HepG2 (cell line): ENCODE results near the gene ARL4D. TPM values are rescaled to one million over a fixed set of nuclear protein-coding genes. Genes with fewer than 3 reads are reported as not detected.

ENCODE experiments used
- ATAC-seq: fragments of 200-7000 bp; cut with Tn5 transposase; 3 replicates; pipeline ENCODE4 v1.9.1; 2020; ENCODE audit warnings: mild to moderate bottlenecking, moderate library complexity
- Bru-seq: library from RNA; stranded (reverse); fragments of 400-500 nt; gene quantifications from one replicate; lab custom pipeline; 2021; lab: Mats Ljungman, UMichigan
- BruChase-seq, 2 experiments: library from RNA; stranded (reverse); fragments of 400-500 nt; gene quantifications; one replicate each; lab custom pipeline; 2021; lab: Mats Ljungman, UMichigan
- BruUV-seq: library from RNA; stranded (reverse); fragments of 400-500 nt; replicated peaks from 2 replicates; lab custom pipeline; 2021; lab: Mats Ljungman, UMichigan
- CTCF ChIA-PET: fragments of 300-600 bp; formaldehyde crosslinking; extraction: SDS; loops from one replicate; lab custom pipeline; 2021; ENCODE audit warnings: low total read pairs, inconsistent platforms, low intra/inter-chr PET ratio; lab: Yijun Ruan, JAX
- POLR2A ChIA-PET: fragments of 350-600 bp; sonication (Branson Sonifier 250); formaldehyde crosslinking; loops from one replicate; lab custom pipeline; 2020; ENCODE audit warnings: antibody characterized with exemption, inconsistent platforms; lab: Yijun Ruan, JAX
- DNase-seq: peaks from one replicate; pipeline ENCODE4 v3.0.0-alpha.2; 2015; ENCODE audit warnings: low spot score
- FAIRE-seq: peaks from 3 replicates; lab custom pipeline; 2011; peaks lifted over from hg19 to GRCh38; lab: Jason Lieb, UNC
- H2AFZ ChIP-seq: one replicate; pipeline ENCODE4 v1.6.1; 2011; ENCODE audit warnings: low read length, inconsistent platforms
- H3K27ac ChIP-seq: fragments of 300-600 bp; 3 replicates; pipeline ENCODE4 v1.8.0; 2011; ENCODE audit warnings: mixed run types, mild to moderate bottlenecking, mixed read lengths, low read length, inconsistent platforms; ENCODE audit not compliant: insufficient read depth; ENCODE audit errors: extremely low read length
- H3K27me3 ChIP-seq, 2 experiments: fragments of 200-600 bp in 1 of 2; 2 replicates in 1 of 2; 3 replicates in 1 of 2; pipeline versions ENCODE4 v1.6.0 to v1.8.0; 2011; ENCODE audit warnings: low read length in 2 of 2, mild to moderate bottlenecking in 2 of 2, moderate library complexity in 2 of 2, inconsistent platforms in 1 of 2; ENCODE audit not compliant: insufficient read depth in 2 of 2, control insufficient read depth in 1 of 2
- H3K36me3 ChIP-seq, 2 experiments: fragments of 200-600 bp in 1 of 2; replicated peaks in 1 of 2; 2 replicates in 1 of 2; 3 replicates in 1 of 2; pipeline versions ENCODE4 v1.5.1 to v1.8.0; 2011; ENCODE audit warnings: low read length in 2 of 2, inconsistent platforms in 1 of 2; ENCODE audit not compliant: insufficient read depth in 2 of 2, control insufficient read depth in 1 of 2
- H3K4me1 ChIP-seq: 2 replicates; pipeline ENCODE4 v1.5.1; 2012; ENCODE audit warnings: low read length, inconsistent platforms; ENCODE audit not compliant: insufficient read depth
- H3K4me2 ChIP-seq: 2 replicates; pipeline ENCODE4 v1.6.0; 2011; ENCODE audit warnings: low read depth, low read length, inconsistent platforms
- H3K4me3 ChIP-seq, 3 experiments: fragments of 200-600 bp in 1 of 3; sonication (generic), shearing (Covaris generic) in 1 of 3; replicated peaks in 1 of 3; 2 replicates each; pipeline ENCODE4 v1.5.1; 2011 to 2016; ENCODE audit warnings: low read length in 3 of 3, inconsistent platforms in 2 of 3, low read depth in 2 of 3, mild to moderate bottlenecking in 2 of 3, control low read depth in 1 of 3, mixed read lengths in 1 of 3; ENCODE audit not compliant: insufficient read depth in 1 of 3
- H3K79me2 ChIP-seq: one replicate; pipeline ENCODE4 v1.6.1; 2011; ENCODE audit warnings: low read length, inconsistent platforms; ENCODE audit not compliant: insufficient read depth
- H3K9ac ChIP-seq: 2 replicates; pipeline ENCODE4 v1.6.0; 2011; ENCODE audit warnings: mild to moderate bottlenecking, low read depth, low read length, inconsistent platforms; ENCODE audit not compliant: insufficient read depth
- H3K9me3 ChIP-seq: 2 replicates; pipeline ENCODE4 v1.5.1; 2012; ENCODE audit warnings: mild to moderate bottlenecking, low read length
- H4K20me1 ChIP-seq: 2 replicates; pipeline ENCODE4 v1.6.0; 2011; ENCODE audit warnings: inconsistent platforms, mild to moderate bottlenecking, low read length, moderate library complexity; ENCODE audit not compliant: insufficient read depth
- FOSL2 ChIP-seq: sonication (generic); formaldehyde crosslinking; IDR thresholded peaks from 2 replicates; pipeline ENCODE4 v1.4.0; 2020; ENCODE audit warnings: missing genetic modification reagents
- KDM4B ChIP-seq: sonication (generic); formaldehyde crosslinking; IDR thresholded peaks from 2 replicates; pipeline ENCODE4 v1.4.0; 2020; ENCODE audit warnings: missing genetic modification reagents
- ZNF180 ChIP-seq: sonication (generic); formaldehyde crosslinking; IDR thresholded peaks from 2 replicates; pipeline ENCODE4 v1.4.0; 2020; ENCODE audit warnings: low read depth, missing genetic modification reagents, borderline replicate concordance
- ZNF225 ChIP-seq: sonication (generic); formaldehyde crosslinking; IDR thresholded peaks from 2 replicates; pipeline ENCODE4 v1.4.0; 2020; ENCODE audit warnings: mild to moderate bottlenecking, missing genetic modification reagents
- ZNF331 ChIP-seq: sonication (generic); formaldehyde crosslinking; IDR thresholded peaks from 2 replicates; pipeline ENCODE4 v1.4.0; 2020; ENCODE audit warnings: missing genetic modification reagents
- ZXDC ChIP-seq: sonication (generic); formaldehyde crosslinking; IDR thresholded peaks from 2 replicates; pipeline ENCODE4 v1.5.0; 2020; ENCODE audit warnings: mild to moderate bottlenecking, missing genetic modification reagents
- WGBS: methylation state at CpG from one replicate; pipeline ENCODE4 v1.1.6; 2017; ENCODE audit warnings: low lambda C conversion rate; 5-methylcytosine and 5-hydroxymethylcytosine counted together
- in situ Hi-C: cut with HindIII; loops from 2 replicates; pipeline ENCODE4 v1.10.0; 2017; ENCODE audit warnings: low pct_unique_long_range_greater_than_20kb; ENCODE audit not compliant: extremely low pct_ligation_motif_present
- intact Hi-C: fragments of 100-400 bp; cut with micrococcal nuclease; formaldehyde crosslinking; loops from one replicate; pipeline ENCODE4 v1.10.0; 2022; ENCODE audit not compliant: unreplicated experiment
- long read RNA-seq, 2 experiments: library from RNA in 1 of 2; library from polyadenylated mRNA in 1 of 2; stranded (forward) in 1 of 2; unstranded in 1 of 2; transcript quantifications; one replicate each; pipeline ENCODE4 v2.0.0, GENCODE V29; 2019 to 2022
- polyA minus RNA-seq, 3 experiments: library from RNA; depleted of rRNA, polyadenylated mRNA; stranded (reverse); fragments of >200 nt; gene quantifications; 2 replicates each; pipeline ENCODE4 v1.2.3, GENCODE V29; 2011; ENCODE audit warnings: low replicate concordance in 1 of 3
- polyA plus RNA-seq, 8 experiments: library from polyadenylated mRNA; depleted of rRNA in 3 of 8; stranded (reverse) in 7 of 8; unstranded in 1 of 8; fragments of >200 nt; fragmentation: Illumina TruSeq in 4 of 8; extraction: Trizol in 4 of 8; gene quantifications; 2 replicates each; pipeline versions ENCODE4 v1.2.1 to v1.2.3, GENCODE V29; 2011 to 2016; ENCODE audit warnings: low read depth in 4 of 8, missing spikeins in 1 of 8, mixed read lengths in 1 of 8; ENCODE audit not compliant: insufficient read depth in 1 of 8
- total RNA-seq, 5 experiments: library from RNA; depleted of rRNA; stranded (reverse); fragments of >200 nt; fragmentation: Illumina TruSeq; extraction: Trizol; gene quantifications; 2 replicates each; pipeline ENCODE4 v1.2.3, GENCODE V29; 2016; ENCODE audit warnings: low read depth in 1 of 5
- TF ChIP-seq, protein P1 (sequence below): IDR thresholded peaks from 2 replicates; pipeline ENCODE4 v1.6.1; 2016; ENCODE audit warnings: missing compliant biosample characterization, missing genetic modification reagents, borderline replicate concordance
- TF ChIP-seq, protein P2 (sequence below): sonication (generic); formaldehyde crosslinking; IDR thresholded peaks from 2 replicates; pipeline ENCODE4 v1.5.0; 2020; ENCODE audit warnings: missing genetic modification reagents

ARL4D gene, protein sequence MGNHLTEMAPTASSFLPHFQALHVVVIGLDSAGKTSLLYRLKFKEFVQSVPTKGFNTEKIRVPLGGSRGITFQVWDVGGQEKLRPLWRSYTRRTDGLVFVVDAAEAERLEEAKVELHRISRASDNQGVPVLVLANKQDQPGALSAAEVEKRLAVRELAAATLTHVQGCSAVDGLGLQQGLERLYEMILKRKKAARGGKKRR
- total RNA-seq (2016; rRNA removed; fragmentation: Illumina TruSeq; extraction: Trizol) (9.0 and 9.5 TPM in 2 replicates), polyA plus RNA-seq (2011; rRNA removed) (25.9 and 40.6 TPM in 2 replicates), polyA minus RNA-seq (2011; rRNA and poly(A)+ RNA removed; ENCODE audit: low replicate concordance) (18.8 and 37.1 TPM in 2 replicates), Bru-seq, nascent RNA (percentile 83 among the genes with signal in this experiment), BruChase-seq, experiment 1, labeled RNA remaining after a 6-hour chase (percentile 70 among the genes with signal in this experiment), BruChase-seq, experiment 2, labeled RNA remaining after a 2-hour chase (percentile 85 among the genes with signal in this experiment)
- 4.8 and 5.0 TPM in 2 replicates for total RNA-seq (2016; cell fraction: cytosol; rRNA removed; fragmentation: Illumina TruSeq; extraction: Trizol; ENCODE audit: low read depth)
- total RNA-seq (2016; cell fraction: insoluble cytoplasmic fraction; rRNA removed; fragmentation: Illumina TruSeq; extraction: Trizol): 8.2 and 10.0 TPM in 2 replicates
- total RNA-seq (2016; cell fraction: membrane; rRNA removed; fragmentation: Illumina TruSeq; extraction: Trizol): 6.9 and 7.7 TPM in 2 replicates
- total RNA-seq (2016; cell fraction: nucleus; rRNA removed; fragmentation: Illumina TruSeq; extraction: Trizol): 5.3 and 7.3 TPM in 2 replicates
- 42.8 and 43.2 TPM in 2 replicates for polyA plus RNA-seq (2011; cell fraction: cytosol; rRNA removed)
- 20.5 and 34.1 TPM in 2 replicates for polyA plus RNA-seq (2011; cell fraction: nucleus; rRNA removed)
- polyA plus RNA-seq (2012): 31.5 and 47.6 TPM in 2 replicates
- 2.0 and 2.2 TPM in 2 replicates for polyA plus RNA-seq (2016; cell fraction: cytosol; fragmentation: Illumina TruSeq; extraction: Trizol; ENCODE audit: low read depth)
- 11.6 and 13.8 TPM in 2 replicates for polyA plus RNA-seq (2016; cell fraction: insoluble cytoplasmic fraction; fragmentation: Illumina TruSeq; extraction: Trizol; ENCODE audit: low read depth)
- polyA plus RNA-seq (2016; cell fraction: membrane; fragmentation: Illumina TruSeq; extraction: Trizol; ENCODE audit: low read depth): 3.2 TPM in 2 replicates
- polyA plus RNA-seq (2016; cell fraction: nucleus; fragmentation: Illumina TruSeq; extraction: Trizol; ENCODE audit: insufficient read depth, low read depth): 12.2 and 15.4 TPM in 2 replicates
- 15.0 and 19.8 TPM in 2 replicates for polyA minus RNA-seq (2011; cell fraction: cytosol; rRNA and poly(A)+ RNA removed)
- polyA minus RNA-seq (2011; cell fraction: nucleus; rRNA and poly(A)+ RNA removed): 8.9 and 13.3 TPM in 2 replicates
- long read RNA-seq, experiment 1, transcript ARL4D-201 (2 exons, 1,612 nt): major isoform, 103 of 109 reads
- long read RNA-seq, experiment 1, partial matches to known transcripts: 6 of 109 reads
- long read RNA-seq, experiment 1, other reads (novel, unspliced or antisense): 0 of 109 reads
- long read RNA-seq, experiment 2, transcript ARL4D-201 (2 exons, 1,612 nt): major isoform, 112 of 144 reads
- long read RNA-seq, experiment 2, partial matches to known transcripts: 31 of 144 reads
- long read RNA-seq, experiment 2, other reads (novel, unspliced or antisense): 1 of 144 reads

DNA sequence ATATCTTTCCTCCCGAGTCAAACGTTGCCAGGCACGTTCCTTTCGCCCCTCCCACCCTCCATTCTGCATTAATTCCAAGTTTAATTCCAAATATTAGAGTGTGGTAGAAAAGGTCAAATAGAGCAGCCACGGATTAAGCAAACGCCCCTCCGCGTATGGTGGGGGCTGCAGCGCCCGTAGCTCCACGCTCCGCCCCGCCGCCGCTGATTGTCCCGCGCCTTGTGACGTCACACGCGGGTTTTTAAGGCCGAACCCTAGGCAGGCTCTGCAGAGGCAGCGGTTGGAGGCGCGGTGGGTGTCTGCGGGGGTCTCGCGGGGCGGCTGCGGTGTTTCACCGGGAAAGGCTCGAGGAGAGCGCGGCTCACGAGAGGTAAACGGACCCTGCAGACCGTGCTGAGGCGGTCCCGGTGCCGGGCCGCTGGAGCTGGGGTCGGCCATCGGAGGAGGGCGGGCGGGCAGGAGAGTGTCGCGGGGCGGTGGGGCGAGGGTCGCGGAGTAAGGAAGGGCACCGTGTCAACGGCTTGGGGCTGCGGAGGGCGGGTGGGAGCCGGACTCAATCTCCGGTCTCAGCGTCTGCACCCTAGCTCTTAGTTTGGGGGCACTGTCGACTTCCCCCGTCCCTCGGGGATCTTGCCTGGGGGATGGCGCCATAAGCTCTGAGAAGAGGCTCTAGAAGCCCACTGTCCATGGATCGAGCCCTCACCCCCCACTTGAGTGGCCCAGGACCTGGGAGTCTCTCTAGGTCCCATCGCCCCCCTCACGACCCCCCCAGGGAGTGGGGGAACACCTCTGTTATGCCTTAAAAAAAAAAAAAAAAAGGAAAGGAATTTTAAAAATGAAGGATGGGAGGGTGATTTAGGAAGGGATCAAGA lies at the start of gene ARL4D:
Gene ARL4D, plus strand, starts transcription at position 270 of the 872 bp plus-strand sequence. CDS start 740 bp downstream, outside the sequence.
- no peaks in the 10 kb centered on the region for H3K9me3 ChIP-seq
- in situ Hi-C loops (loop anchor here (5.0 kb wide), 1 partner anchor 83 kb away; the partner anchor contains the start of gene DHX8), intact Hi-C loops (loop anchor here (1.0 to 5.0 kb wide), 2 partner anchors 84 to 273 kb away; partner anchors contain the start of gene DHX8)
- peak within 1 kb of the TSS; percentile 81 for H2AFZ ChIP-seq
- peak; percentile 77 for DNase-seq
- peaks cover 76% of the 10 kb centered on the region for H3K4me1 ChIP-seq
- BruUV-seq: TSS peak; percentile 76
- ChIA-PET POLR2A (interaction anchor here (0.6 to 13.3 kb wide), 41 partner anchors 10 to 373 kb away, joined by 3 to 485 read pairs (median 7); partner anchors contain the start of genes DHX8 and ETV4), CTCF (interaction anchor here (9.0 kb wide), 1 partner anchor 83 kb away, joined by 381 read pairs; the partner anchor contains the start of gene DHX8)
- WGBS: under 1% methylated on average over 37 of the region's 64 CpGs
- ATAC-seq: peak; percentile 77
- peak within 1 kb of the TSS; percentile 49 for H3K27ac ChIP-seq
- peaks cover 14% of the 10 kb centered on the region; the same call in 1 of the 2 replicates for H4K20me1 ChIP-seq
- FAIRE-seq: peak; percentile 66
- H3K79me2 ChIP-seq: peaks cover 28% of the 10 kb centered on the region
- H3K4me3 ChIP-seq: peak within 1 kb of the TSS; percentile 77 to 96 (median 87)
- H3K27me3 ChIP-seq: no peaks in the 10 kb centered on the region; a peak in 1 of 5 replicates
- peaks cover 0 to 2% of the 10 kb centered on the region in 2 experiments; a peak in 2 of 5 replicates for H3K36me3 ChIP-seq
- peak within 1 kb of the TSS; percentile 87 for H3K9ac ChIP-seq
- peak within 1 kb of the TSS; percentile 100 for H3K4me2 ChIP-seq
- peak; percentile 17; the same call in 1 of the 2 replicates for TF ChIP-seq ZXDC (CRISPR knock-in tag)
- TF ChIP-seq ZNF331 (CRISPR knock-in tag): peak; percentile 93
- peak; percentile 17; the same call in 1 of the 2 replicates for TF ChIP-seq ZNF180 (CRISPR knock-in tag)
- TF ChIP-seq, protein P1, sequence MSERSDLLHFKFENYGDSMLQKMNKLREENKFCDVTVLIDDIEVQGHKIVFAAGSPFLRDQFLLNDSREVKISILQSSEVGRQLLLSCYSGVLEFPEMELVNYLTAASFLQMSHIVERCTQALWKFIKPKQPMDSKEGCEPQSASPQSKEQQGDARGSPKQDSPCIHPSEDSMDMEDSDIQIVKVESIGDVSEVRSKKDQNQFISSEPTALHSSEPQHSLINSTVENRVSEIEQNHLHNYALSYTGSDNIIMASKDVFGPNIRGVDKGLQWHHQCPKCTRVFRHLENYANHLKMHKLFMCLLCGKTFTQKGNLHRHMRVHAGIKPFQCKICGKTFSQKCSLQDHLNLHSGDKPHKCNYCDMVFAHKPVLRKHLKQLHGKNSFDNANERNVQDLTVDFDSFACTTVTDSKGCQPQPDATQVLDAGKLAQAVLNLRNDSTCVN: peak; percentile 73
- no peak for TF ChIP-seq ZNF225 (CRISPR knock-in tag)
- TF ChIP-seq, protein P2, sequence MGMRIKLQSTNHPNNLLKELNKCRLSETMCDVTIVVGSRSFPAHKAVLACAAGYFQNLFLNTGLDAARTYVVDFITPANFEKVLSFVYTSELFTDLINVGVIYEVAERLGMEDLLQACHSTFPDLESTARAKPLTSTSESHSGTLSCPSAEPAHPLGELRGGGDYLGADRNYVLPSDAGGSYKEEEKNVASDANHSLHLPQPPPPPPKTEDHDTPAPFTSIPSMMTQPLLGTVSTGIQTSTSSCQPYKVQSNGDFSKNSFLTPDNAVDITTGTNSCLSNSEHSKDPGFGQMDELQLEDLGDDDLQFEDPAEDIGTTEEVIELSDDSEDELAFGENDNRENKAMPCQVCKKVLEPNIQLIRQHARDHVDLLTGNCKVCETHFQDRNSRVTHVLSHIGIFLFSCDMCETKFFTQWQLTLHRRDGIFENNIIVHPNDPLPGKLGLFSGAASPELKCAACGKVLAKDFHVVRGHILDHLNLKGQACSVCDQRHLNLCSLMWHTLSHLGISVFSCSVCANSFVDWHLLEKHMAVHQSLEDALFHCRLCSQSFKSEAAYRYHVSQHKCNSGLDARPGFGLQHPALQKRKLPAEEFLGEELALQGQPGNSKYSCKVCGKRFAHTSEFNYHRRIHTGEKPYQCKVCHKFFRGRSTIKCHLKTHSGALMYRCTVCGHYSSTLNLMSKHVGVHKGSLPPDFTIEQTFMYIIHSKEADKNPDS (CRISPR knock-in tag): peak; percentile 87
- TF ChIP-seq KDM4B (CRISPR knock-in tag): peak; percentile 93
- TF ChIP-seq FOSL2: peak; percentile 50
